ENCODE results near the gene ADORA3.

The ADORA3 gene

DNA sequence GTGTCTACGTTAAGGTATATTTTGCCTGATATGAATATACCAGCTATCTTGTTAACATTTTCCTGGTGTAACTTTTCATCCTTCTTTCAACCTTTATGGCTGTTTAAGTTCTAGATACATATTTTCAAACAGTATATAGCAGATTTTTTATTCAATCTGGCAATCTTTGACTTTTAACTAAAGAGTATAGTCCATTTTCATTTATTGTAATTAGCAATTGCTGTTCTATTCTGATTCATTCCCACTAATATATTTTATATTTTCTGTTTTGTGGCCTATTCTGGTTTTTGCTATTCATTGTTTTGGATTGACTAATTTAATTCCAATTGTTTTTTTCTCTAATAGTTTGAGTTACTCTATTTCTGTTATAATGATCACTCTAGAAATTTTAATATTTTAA, 37.0 kb downstream of the ADORA3 start:
- no peak overlapping the region for H3K56ac ChIP-seq (ENCODE audit: low read length)
- no peak overlapping the region for H3K9ac ChIP-seq (ENCODE audit: low read length)
- H2BK15ac ChIP-seq (replicated peaks; ENCODE audit: low read depth), result no peak overlapping the region
- no peak overlapping the region for H3K27ac ChIP-seq (ENCODE audit: low read depth, low read length)
- no CpG with 5 or more reads among the region's 1 CpG for WGBS (ENCODE audit: extremely low coverage, insufficient coverage, low lambda C conversion rate)
- H2AK5ac ChIP-seq (ENCODE audit: low read length), result no peak overlapping the region
- no peak overlapping the region for H4K8ac ChIP-seq (ENCODE audit: low read depth, low read length)
- no peaks in the 10 kb centered on the region for H3K27me3 ChIP-seq (ENCODE audit: insufficient read depth, low read length, poor library complexity)
- no peak overlapping the region for H4K5ac ChIP-seq (ENCODE audit: low read length)
- H2BK5ac ChIP-seq (ENCODE audit: low read length), result no peak overlapping the region
- no peak for DNase-seq
- H3K4ac ChIP-seq (ENCODE audit: low read depth, low read length), result no peak overlapping the region
- H3K79me1 ChIP-seq (ENCODE audit: low read length), result no peaks in the 10 kb centered on the region
- H3K4me2 ChIP-seq (ENCODE audit: low read length), result no peak overlapping the region
- H3K4me3 ChIP-seq (ENCODE audit: low read length), result no peak overlapping the region
- H3K36me3 ChIP-seq (ENCODE audit: control insufficient read depth, insufficient read depth, low read length), result no peaks in the 10 kb centered on the region
- no peak overlapping the region for H2BK120ac ChIP-seq (ENCODE audit: low read depth, low read length)
- H3K18ac ChIP-seq (ENCODE audit: low read length), result no peak overlapping the region
- no peaks in the 10 kb centered on the region for H3K4me1 ChIP-seq (ENCODE audit: control insufficient read depth, low read depth, low read length)
- H3K23ac ChIP-seq (ENCODE audit: low read length), result no peak overlapping the region
- no peaks in the 10 kb centered on the region for H3K79me2 ChIP-seq (ENCODE audit: control insufficient read depth, insufficient read depth, low read length)

DNA sequence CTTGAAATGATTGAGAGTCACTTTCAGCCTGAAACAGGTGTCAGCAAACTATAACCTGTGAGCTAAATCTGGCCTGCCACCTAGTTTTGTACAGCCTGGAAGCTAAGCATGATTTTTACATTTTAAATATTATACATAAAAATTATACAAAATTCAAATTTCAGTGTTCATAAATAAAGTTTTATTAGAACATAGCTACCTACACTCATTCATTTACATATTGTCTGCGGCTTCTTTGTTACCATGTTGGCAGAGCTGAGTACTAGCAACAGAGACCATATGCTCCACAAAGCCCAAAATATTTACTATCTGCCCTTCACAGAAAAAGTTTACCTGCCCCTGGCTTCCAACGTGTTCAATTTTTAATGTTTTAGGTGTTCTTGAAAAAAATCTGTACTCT, 37.7 kb downstream of the ADORA3 start:
- H3K56ac ChIP-seq (ENCODE audit: low read length), result no peak overlapping the region
- H3K36me3 ChIP-seq (ENCODE audit: control insufficient read depth, insufficient read depth, low read length), result no peaks in the 10 kb centered on the region
- H3K4me1 ChIP-seq (ENCODE audit: control insufficient read depth, low read depth, low read length), result no peaks in the 10 kb centered on the region

GRCh38 chr1:111463029-111463683, 40.3 kb downstream of the ADORA3 start:
- no peak overlapping the region for H3K9ac ChIP-seq (ENCODE audit: low read length)
- WGBS (ENCODE audit: extremely low coverage, insufficient coverage, low lambda C conversion rate), result no CpG with 5 or more reads among the region's 4 CpGs
- no peak overlapping the region for H3K4ac ChIP-seq (ENCODE audit: low read depth, low read length)
- no peak overlapping the region for H2AK5ac ChIP-seq (ENCODE audit: low read length)
- H2BK15ac ChIP-seq (replicated peaks; ENCODE audit: low read depth), result no peak overlapping the region
- no peak overlapping the region for H3K23ac ChIP-seq (ENCODE audit: low read length)
- H3K4me3 ChIP-seq (ENCODE audit: low read length), result no peak overlapping the region
- H4K5ac ChIP-seq (ENCODE audit: low read length), result no peak overlapping the region
- no peaks in the 10 kb centered on the region for H3K27me3 ChIP-seq (ENCODE audit: insufficient read depth, low read length, poor library complexity)
- no peak overlapping the region for H3K56ac ChIP-seq (ENCODE audit: low read length)
- no peak for DNase-seq
- no peak overlapping the region for H2BK5ac ChIP-seq (ENCODE audit: low read length)
- peaks cover 7% of the 10 kb centered on the region for H3K36me3 ChIP-seq (ENCODE audit: control insufficient read depth, insufficient read depth, low read length)
- H3K4me1 ChIP-seq (ENCODE audit: control insufficient read depth, low read depth, low read length), result no peaks in the 10 kb centered on the region
- no peak overlapping the region for H2BK120ac ChIP-seq (ENCODE audit: low read depth, low read length)
- H4K8ac ChIP-seq (ENCODE audit: low read depth, low read length), result no peak overlapping the region
- H3K79me1 ChIP-seq (ENCODE audit: low read length), result peaks cover 1% of the 10 kb centered on the region
- H3K4me2 ChIP-seq (ENCODE audit: low read length), result no peak overlapping the region
- no peaks in the 10 kb centered on the region for H3K79me2 ChIP-seq (ENCODE audit: control insufficient read depth, insufficient read depth, low read length)
- H3K18ac ChIP-seq (ENCODE audit: low read length), result no peak overlapping the region
- H3K27ac ChIP-seq (ENCODE audit: low read depth, low read length), result no peak overlapping the region

More for the DNA sequence above, 37.7 kb downstream of the ADORA3 start:
- Histone ChIP-seq H3K4me3 (ENCODE audit: low read length) (no peak overlapping the region), H4K8ac (ENCODE audit: low read depth, low read length) (no peak overlapping the region), H3K23ac (ENCODE audit: low read length) (no peak overlapping the region), H3K9ac (ENCODE audit: low read length) (no peak overlapping the region), H3K79me2 (ENCODE audit: control insufficient read depth, insufficient read depth, low read length) (no peaks in the 10 kb centered on the region), H2BK15ac (replicated peaks; ENCODE audit: low read depth) (no peak overlapping the region), H3K79me1 (ENCODE audit: low read length) (no peaks in the 10 kb centered on the region), H4K5ac (ENCODE audit: low read length) (no peak overlapping the region), H3K27me3 (ENCODE audit: insufficient read depth, low read length, poor library complexity) (no peaks in the 10 kb centered on the region), H3K4me2 (ENCODE audit: low read length) (no peak overlapping the region), H2BK120ac (ENCODE audit: low read depth, low read length) (no peak overlapping the region), H3K4ac (ENCODE audit: low read depth, low read length) (no peak overlapping the region), H2BK5ac (ENCODE audit: low read length) (no peak overlapping the region), H3K27ac (ENCODE audit: low read depth, low read length) (no peak overlapping the region), H3K18ac (ENCODE audit: low read length) (no peak overlapping the region), H2AK5ac (ENCODE audit: low read length) (no peak overlapping the region)
- DNase-seq, result no peak
- no CpG with 5 or more reads among the region's 2 CpGs for WGBS (ENCODE audit: extremely low coverage, insufficient coverage, low lambda C conversion rate)

DNA sequence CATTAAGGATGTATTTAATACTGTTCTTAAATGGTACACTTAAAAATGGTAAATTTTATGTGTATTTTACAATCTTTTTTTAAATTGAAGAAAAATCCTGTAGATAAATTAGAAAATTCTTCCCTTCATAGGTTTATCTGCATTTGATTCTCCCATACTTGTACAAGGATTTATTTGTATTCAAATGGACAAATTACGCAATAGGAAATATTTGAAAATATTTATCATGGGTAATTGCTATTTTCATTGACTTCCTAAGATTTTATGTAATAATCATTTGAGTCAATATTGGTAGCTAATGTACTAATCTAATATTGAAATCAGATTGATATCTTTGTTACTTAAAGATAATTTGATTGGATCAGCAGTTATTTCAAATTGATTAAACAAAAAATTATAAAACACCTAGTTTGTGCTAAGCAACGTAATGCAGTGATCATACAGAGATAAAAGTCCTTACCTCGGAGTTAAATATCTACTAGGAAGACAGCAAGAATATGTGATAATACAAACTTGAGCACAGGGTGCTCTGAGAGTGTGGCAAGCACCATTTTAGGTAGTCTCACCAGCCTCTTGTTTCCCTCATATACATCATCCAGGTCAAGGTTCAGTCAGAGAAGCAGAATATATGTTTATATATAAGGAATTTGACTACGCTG, 40.9 kb downstream of the ADORA3 start:
- no peak overlapping the region for H3K4ac ChIP-seq (ENCODE audit: low read depth, low read length)
- no peak overlapping the region for H3K56ac ChIP-seq (ENCODE audit: low read length)
- H3K27me3 ChIP-seq (ENCODE audit: insufficient read depth, low read length, poor library complexity), result no peaks in the 10 kb centered on the region
- H3K4me3 ChIP-seq (ENCODE audit: low read length), result no peak overlapping the region
- H2AK5ac ChIP-seq (ENCODE audit: low read length), result no peak overlapping the region
- no peak overlapping the region for H2BK15ac ChIP-seq (replicated peaks; ENCODE audit: low read depth)
- H3K18ac ChIP-seq (ENCODE audit: low read length), result no peak overlapping the region
- H3K79me2 ChIP-seq (ENCODE audit: control insufficient read depth, insufficient read depth, low read length), result no peaks in the 10 kb centered on the region
- H3K27ac ChIP-seq (ENCODE audit: low read depth, low read length), result no peak overlapping the region
- no peaks in the 10 kb centered on the region for H3K4me1 ChIP-seq (ENCODE audit: control insufficient read depth, low read depth, low read length)
- H3K9ac ChIP-seq (ENCODE audit: low read length), result no peak overlapping the region
- no peak for DNase-seq
- H2BK120ac ChIP-seq (ENCODE audit: low read depth, low read length), result no peak overlapping the region
- peaks cover 1% of the 10 kb centered on the region for H3K79me1 ChIP-seq (ENCODE audit: low read length)
- H3K36me3 ChIP-seq (ENCODE audit: control insufficient read depth, insufficient read depth, low read length), result peaks cover 7% of the 10 kb centered on the region
- H2BK5ac ChIP-seq (ENCODE audit: low read length), result no peak overlapping the region
- no CpG with 5 or more reads among the region's 4 CpGs for WGBS (ENCODE audit: extremely low coverage, insufficient coverage, low lambda C conversion rate)
- H3K4me2 ChIP-seq (ENCODE audit: low read length), result no peak overlapping the region
- no peak overlapping the region for H4K5ac ChIP-seq (ENCODE audit: low read length)
- H3K23ac ChIP-seq (ENCODE audit: low read length), result no peak overlapping the region
- no peak overlapping the region for H4K8ac ChIP-seq (ENCODE audit: low read depth, low read length)

DNA sequence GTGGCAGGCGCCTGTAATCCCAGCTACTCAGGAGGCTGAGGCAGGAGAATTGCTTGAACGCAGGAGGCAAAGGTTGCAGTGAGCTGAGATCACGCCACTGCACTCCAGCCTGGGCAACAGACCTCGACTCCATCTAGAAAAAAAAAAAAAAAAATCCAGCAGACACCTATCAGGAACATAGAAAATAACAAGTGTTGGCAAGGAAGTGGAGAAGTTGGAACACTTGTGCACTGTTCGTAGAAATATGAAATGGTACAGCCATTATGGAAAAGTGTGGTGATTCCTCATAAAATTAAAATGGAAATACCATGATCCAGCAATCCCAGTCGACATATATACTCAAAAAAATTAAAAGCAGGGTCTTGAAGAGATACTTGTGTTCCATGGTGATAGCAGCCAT, 41.7 kb downstream of the ADORA3 start:
- no peak overlapping the region for H2BK120ac ChIP-seq (ENCODE audit: low read depth, low read length)
- H3K23ac ChIP-seq (ENCODE audit: low read length), result no peak overlapping the region
- H4K5ac ChIP-seq (ENCODE audit: low read length), result no peak overlapping the region
- no peaks in the 10 kb centered on the region for H3K27me3 ChIP-seq (ENCODE audit: insufficient read depth, low read length, poor library complexity)
- no peak overlapping the region for H2AK5ac ChIP-seq (ENCODE audit: low read length)
- H3K56ac ChIP-seq (ENCODE audit: low read length), result no peak overlapping the region
- no peak overlapping the region for H3K4me3 ChIP-seq (ENCODE audit: low read length)
- no peak overlapping the region for H3K27ac ChIP-seq (ENCODE audit: low read depth, low read length)
- DNase-seq, result no peak
- no peak overlapping the region for H2BK5ac ChIP-seq (ENCODE audit: low read length)
- no peak overlapping the region for H3K9ac ChIP-seq (ENCODE audit: low read length)
- no peak overlapping the region for H3K18ac ChIP-seq (ENCODE audit: low read length)
- H2BK15ac ChIP-seq (replicated peaks; ENCODE audit: low read depth), result no peak overlapping the region
- H3K4me2 ChIP-seq (ENCODE audit: low read length), result no peak overlapping the region
- no CpG with 5 or more reads among the region's 6 CpGs for WGBS (ENCODE audit: extremely low coverage, insufficient coverage, low lambda C conversion rate)
- peaks cover 9% of the 10 kb centered on the region for H3K36me3 ChIP-seq (ENCODE audit: control insufficient read depth, insufficient read depth, low read length)
- H4K8ac ChIP-seq (ENCODE audit: low read depth, low read length), result no peak overlapping the region
- H3K4ac ChIP-seq (ENCODE audit: low read depth, low read length), result no peak overlapping the region
- peaks cover 1% of the 10 kb centered on the region for H3K79me1 ChIP-seq (ENCODE audit: low read length)
- no peaks in the 10 kb centered on the region for H3K79me2 ChIP-seq (ENCODE audit: control insufficient read depth, insufficient read depth, low read length)
- H3K4me1 ChIP-seq (ENCODE audit: control insufficient read depth, low read depth, low read length), result no peaks in the 10 kb centered on the region

- peaks cover 9% of the 10 kb centered on the region for H3K79me1 ChIP-seq (ENCODE audit: low read length)
- H3K4ac ChIP-seq (ENCODE audit: low read depth, low read length), result no peak overlapping the region
- H2BK15ac ChIP-seq (replicated peaks; ENCODE audit: low read depth), result no peak overlapping the region
- H3K4me2 ChIP-seq (ENCODE audit: low read length), result no peak overlapping the region
- no peak overlapping the region for H2BK120ac ChIP-seq (ENCODE audit: low read depth, low read length)
- no peak overlapping the region for H3K56ac ChIP-seq (ENCODE audit: low read length)
- H3K9ac ChIP-seq (ENCODE audit: low read length), result no peak overlapping the region
- no peak for DNase-seq
- H3K23ac ChIP-seq (ENCODE audit: low read length), result no peak overlapping the region
- no peak overlapping the region for H2BK5ac ChIP-seq (ENCODE audit: low read length)
- WGBS (ENCODE audit: extremely low coverage, insufficient coverage, low lambda C conversion rate), result no CpG with 5 or more reads among the region's 3 CpGs
- peaks cover 9% of the 10 kb centered on the region for H3K79me2 ChIP-seq (ENCODE audit: control insufficient read depth, insufficient read depth, low read length)
- H2AK5ac ChIP-seq (ENCODE audit: low read length), result no peak overlapping the region
- H3K4me3 ChIP-seq (ENCODE audit: low read length), result no peak overlapping the region
- H3K27ac ChIP-seq (ENCODE audit: low read depth, low read length), result no peak overlapping the region
- no peak overlapping the region for H4K8ac ChIP-seq (ENCODE audit: low read depth, low read length)
- H3K27me3 ChIP-seq (ENCODE audit: insufficient read depth, low read length, poor library complexity), result no peaks in the 10 kb centered on the region
- no peak overlapping the region for H4K5ac ChIP-seq (ENCODE audit: low read length)
- no peaks in the 10 kb centered on the region for H3K4me1 ChIP-seq (ENCODE audit: control insufficient read depth, low read depth, low read length)
- no peak overlapping the region for H3K18ac ChIP-seq (ENCODE audit: low read length)
- peaks cover 9% of the 10 kb centered on the region for H3K36me3 ChIP-seq (ENCODE audit: control insufficient read depth, insufficient read depth, low read length)
These were observed 47.8 kb downstream of the ADORA3 start for GRCh38 chr1:111455642-111456031.

All from mesendoderm (in vitro differentiated cells).